ENCODE data around the gene MEMO1. TPM values are rescaled to one million over a fixed set of nuclear protein-coding genes. Genes with fewer than 3 reads are reported as not detected.

Gene MEMO1
- 29.7 and 29.8 TPM in 2 replicates for total RNA-seq

GRCh38 chr2:32010670-32011484 is at the start of gene MEMO1:
TSS of gene MEMO1 (minus strand) at chr2:32011008. CDS start at chr2:32010247, 761 bp downstream.

GRCh38 chr2:32039447-32040219 is 28.8 kb upstream of the MEMO1 start, which contains the start of gene DPY30:
TSS of gene DPY30 (minus strand) at chr2:32039805. CDS start at chr2:32039456, 349 bp downstream.

Other genes with a start within 250 kb of the MEMO1 start
- 51.0 and 65.3 TPM in 2 replicates for gene DPY30, start 28.8 kb upstream of the MEMO1 start, total RNA-seq
- 28.0 and 30.2 TPM in 2 replicates for gene SPAST, start 52.5 kb upstream of the MEMO1 start, total RNA-seq
- 42.5 and 45.8 TPM in 2 replicates for gene SLC30A6, start 154.9 kb upstream of the MEMO1 start, total RNA-seq

Measured in articular chondrocyte of knee joint (primary cell).